DMS 273 (cell line): ENCODE results near the gene GJB5.

Source experiments
- DNase-seq: peaks from one replicate; lab custom pipeline; 2025; ENCODE audit not compliant: unreplicated experiment; lab: John Stamatoyannopoulos, UW

Gene GJB5

GRCh38 chr1:34744851-34745250 lies 10.0 kb upstream of the GJB5 start:
- DNase-seq, result no peak

DNA sequence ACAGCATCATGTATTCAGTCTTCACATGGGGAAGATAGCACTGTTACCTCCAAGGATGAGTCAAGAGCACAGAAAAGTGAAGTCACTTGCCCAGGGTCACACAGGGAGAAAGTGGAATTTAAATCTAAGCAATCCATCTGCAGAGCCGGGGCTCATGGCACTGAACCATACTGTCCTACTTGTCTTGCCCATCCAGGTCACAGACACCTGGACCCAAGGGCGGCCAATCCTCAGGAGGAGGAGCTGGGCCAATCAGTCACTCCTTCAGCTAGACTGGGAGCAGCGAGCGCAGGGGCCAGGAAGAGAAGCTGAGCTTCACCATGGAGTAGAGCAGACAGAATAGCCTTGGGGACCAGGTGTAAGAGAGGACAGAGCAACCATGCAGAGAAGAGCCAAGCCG lies 9.2 kb upstream of the GJB5 start:
- DNase-seq, result no peak

GRCh38 chr1:34746101-34746500 lies 8.7 kb upstream of the GJB5 start:
- no peak for DNase-seq

GRCh38 chr1:34746785-34747637 lies 7.8 kb upstream of the GJB5 start:
- no peak for DNase-seq

DNA sequence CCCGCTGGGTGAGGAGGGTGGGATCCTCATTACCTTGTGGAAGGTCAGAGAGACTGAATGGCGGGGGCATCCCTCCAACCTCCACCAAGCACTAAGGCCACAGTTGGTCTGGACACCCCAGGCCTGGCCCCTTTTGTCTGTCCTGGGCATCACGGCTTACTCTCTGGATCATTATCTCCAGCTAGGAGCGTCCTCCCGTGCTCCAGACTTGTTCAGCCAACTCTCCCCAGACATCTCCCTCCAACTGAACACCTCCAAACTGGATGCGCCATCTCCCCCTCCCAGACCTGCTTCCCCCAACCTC lies 7.3 kb upstream of the GJB5 start:
- no peak for DNase-seq

DNA sequence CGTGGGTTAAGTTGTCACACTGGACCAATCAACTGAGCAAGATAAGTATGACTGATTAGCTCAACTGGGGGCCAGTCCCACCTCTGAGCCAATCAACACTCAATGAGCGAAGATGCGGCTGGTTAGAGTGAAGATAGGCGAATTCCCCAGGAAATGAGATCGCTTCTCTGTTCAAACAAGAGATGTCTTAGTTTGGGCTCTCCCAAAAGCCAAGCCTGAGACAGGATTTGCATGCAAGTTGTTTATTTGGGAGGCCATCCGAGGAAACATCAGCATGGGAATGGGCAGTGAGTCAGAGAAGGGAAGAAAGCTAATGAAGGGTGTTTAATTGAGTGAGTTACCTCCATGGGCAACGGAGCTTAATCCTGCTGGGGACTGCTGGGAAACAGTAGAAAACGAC lies 4.9 kb upstream of the GJB5 start:
- DNase-seq, result no peak

GRCh38 chr1:34750610-34751009 lies 4.2 kb upstream of the GJB5 start:
- DNase-seq, result no peak

- no peak for DNase-seq
Observed at GRCh38 chr1:34753163-34753562, 1.7 kb upstream of the GJB5 start.

- no peak for DNase-seq
Observed at GRCh38 chr1:34755961-34756360, 1.1 kb downstream of the GJB5 start.

GRCh38 chr1:34757386-34757785 lies 2.5 kb downstream of the GJB5 start:
- DNase-seq, result no peak

DNA sequence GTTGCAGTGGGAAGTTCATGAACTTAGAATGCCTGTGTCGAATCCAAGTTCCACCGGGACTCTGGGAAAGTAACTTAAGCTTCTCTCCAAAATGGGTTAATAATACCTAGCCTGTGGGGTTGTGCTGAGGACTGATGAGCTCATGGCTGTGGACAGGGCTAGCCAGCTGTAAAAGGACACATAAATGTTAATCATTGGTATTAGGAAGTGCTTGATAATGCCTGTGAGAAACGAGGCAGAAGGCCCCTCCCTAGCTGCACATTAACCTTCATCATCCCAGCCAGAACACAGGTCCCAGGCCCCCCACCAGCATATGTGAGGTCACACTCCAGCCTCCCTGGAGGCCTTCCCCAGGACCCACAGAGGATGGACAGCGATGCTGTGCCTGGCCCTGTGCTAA lies 3.9 kb downstream of the GJB5 start:
- no peak for DNase-seq

DNA sequence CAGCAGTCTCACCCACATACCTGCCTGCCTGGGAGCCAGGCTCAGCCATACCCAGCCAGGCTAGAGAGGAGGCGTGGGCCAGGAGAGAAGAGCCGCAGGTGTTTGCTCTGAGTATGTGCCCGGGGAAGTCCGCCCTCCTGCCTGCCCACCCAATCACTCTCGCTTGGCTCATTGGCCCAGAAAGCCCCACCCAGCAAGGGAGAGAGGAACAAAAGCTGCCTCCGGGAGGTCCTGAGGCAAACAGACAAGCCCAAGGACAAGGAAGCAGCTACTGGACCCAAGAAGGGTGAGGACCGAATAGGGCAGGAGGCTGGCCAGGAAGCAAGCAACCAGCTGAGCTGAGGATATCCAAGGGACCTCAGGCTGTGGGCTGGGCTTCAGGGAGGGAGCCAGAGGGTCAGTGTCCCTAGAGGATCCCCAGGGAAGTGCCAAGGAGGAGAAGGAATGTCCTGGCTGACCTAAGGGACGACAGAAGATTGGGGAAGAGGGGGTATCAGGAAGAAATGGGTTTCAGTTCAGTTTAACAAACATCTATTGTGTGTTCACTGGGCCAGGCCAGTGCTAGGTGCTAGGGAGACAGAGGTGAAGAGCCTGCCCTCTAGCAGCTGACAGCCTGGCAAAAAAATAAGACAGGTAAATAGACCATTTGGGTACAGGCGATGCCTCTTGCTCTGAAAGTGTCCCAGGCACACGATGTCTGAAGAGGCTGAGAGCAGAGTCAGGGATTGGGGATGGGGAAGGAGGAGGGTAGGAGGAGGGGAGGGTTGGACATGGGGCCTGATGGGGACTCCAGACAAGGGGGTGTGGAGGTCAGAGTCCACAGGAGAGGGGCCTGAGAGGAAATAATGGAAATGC lies 4.9 kb downstream of the GJB5 start, which contains the start of gene GJB4:
Gene GJB4 (plus strand): TSS at position 238 of the 855 bp plus-strand sequence. CDS start 1,515 bp downstream, outside the sequence.
- DNase-seq, result no peak

- DNase-seq, result no peak
Observed at GRCh38 chr1:34761176-34761761, 6.4 kb downstream of the GJB5 start.

DNA sequence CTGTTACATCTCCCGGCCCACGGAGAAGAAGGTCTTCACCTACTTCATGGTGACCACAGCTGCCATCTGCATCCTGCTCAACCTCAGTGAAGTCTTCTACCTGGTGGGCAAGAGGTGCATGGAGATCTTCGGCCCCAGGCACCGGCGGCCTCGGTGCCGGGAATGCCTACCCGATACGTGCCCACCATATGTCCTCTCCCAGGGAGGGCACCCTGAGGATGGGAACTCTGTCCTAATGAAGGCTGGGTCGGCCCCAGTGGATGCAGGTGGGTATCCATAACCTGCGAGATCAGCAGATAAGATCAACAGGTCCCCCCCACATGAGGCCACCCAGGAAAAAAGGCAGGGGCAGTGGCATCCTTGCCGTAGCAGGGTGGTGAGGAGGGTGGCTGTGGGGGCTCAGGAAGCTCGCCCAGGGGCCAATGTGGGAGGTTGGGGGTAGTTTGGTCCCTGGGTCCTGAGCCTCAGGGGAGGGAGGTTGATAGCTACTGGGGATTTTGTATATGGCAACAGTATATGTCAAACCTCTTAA lies 7.0 kb downstream of the GJB5 start:
- no peak for DNase-seq

GRCh38 chr1:34762474-34763141 lies 7.8 kb downstream of the GJB5 start:
- no peak for DNase-seq

DNA sequence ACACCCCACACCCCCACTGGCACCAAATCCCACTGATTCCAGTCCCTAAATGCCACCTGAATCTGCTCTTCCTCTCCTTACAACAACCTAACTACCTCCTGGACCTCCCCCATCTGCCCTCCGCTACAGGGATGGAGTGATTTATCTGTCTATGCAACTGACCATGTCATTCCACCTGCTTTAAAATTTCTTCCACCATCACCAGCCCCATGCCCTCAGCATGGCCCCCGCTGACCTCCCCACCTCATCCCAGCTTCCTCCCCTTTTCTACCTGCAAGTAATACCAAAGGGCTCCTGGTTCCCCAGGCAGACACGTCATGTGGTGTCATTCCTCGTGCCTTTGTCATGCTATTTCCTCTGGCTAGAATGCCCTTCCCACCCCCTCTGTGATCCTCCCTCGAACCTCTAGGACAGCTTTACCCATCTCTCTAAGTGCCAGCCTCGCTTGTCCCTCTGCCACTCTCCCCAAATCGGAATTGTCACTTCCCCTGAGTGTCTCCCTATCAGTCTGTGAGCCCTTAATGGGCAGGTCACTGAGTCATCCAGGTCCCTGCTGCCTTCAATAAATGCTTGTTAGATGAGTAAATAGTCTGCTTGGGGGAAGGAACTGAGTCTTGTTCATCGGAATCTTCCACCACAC lies 8.4 kb downstream of the GJB5 start:
- no peak for DNase-seq

DNA sequence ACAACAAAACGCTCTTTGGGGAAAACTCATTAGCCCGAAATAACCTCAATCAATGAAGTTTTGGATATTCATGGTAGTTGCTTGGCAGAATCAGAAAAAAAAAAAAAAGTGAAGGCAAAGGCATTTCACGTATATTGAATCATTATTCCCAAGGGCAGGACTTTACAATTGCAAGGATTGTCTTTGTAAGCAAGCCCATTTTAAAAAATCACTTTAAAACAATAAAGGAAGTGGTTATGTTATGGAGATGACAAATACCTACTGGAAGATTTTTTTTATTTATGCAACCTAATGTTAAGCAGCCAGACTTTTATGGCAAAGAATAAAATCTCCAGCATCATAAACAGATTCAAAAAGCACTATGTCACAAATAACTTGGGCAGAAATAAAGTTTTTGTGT lies 14.0 kb downstream of the GJB5 start:
- no peak for DNase-seq

GRCh38 chr1:34770891-34771504 lies 16.2 kb downstream of the GJB5 start:
- DNase-seq, result no peak

- no peak for DNase-seq
Observed at GRCh38 chr1:34771573-34772371, 16.9 kb downstream of the GJB5 start.
